Measurements from ENCODE around the gene TFAP2C. TPM values are rescaled to one million over a fixed set of nuclear protein-coding genes. Genes with fewer than 3 reads are reported as not detected.

TFAP2C gene
- total and polyA plus RNA-seq, 2 donors (not counting 3 experiments of a cell fraction or from before 2014, with no cell fraction given), result 0.06 TPM; not detected in 1

DNA sequence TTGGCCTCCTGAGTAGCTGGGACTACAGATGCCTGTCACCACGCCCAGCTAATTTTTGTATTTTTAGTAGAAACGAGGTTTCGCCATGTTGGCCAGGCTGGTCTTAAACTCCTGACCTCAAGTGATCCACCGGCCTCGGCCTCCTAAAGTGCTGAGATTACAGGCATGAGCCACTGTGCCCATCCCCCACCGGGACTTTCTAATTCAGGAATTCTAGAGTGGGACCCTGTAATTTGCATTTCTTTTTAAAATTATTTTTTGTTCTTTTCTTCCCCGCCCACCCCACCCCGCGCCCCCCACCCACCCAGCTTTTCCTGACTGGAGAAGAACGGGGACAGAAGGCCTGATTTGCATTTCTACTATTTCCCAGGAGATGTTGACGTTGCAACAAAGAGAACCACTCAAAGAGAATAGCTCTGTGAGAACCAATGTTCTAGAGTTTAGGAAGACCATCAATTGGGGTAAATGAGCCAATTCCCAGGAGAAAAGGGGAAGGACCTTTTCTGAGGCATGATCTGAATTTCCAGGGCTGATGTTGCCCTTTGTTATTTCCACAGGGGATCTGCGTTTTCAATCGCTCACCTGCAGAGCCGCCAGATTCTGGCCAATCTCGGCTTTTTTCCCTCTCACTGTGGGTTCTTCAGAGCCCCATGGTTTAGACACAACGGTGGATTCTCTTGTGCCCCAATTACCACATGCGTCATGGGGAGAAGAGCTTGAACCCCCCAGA is 33.2 kb upstream of the TFAP2C start:
- dilution Hi-C loops (cut with MboI; ENCODE audit: extremely low pct_ligation_motif_present, low sequenced_read_pairs) (no loop called here), intact Hi-C loops (cut with micrococcal nuclease) (no loop called here)
- Histone ChIP-seq H3K79me2 (ENCODE audit: control insufficient read depth, insufficient read depth, low read length) (no peaks in the 10 kb centered on the region), H3K9ac (replicated peaks; ENCODE audit: extremely low read depth, insufficient read depth, low read length) (no peak overlapping the region), H3K4me1 (ENCODE audit: control insufficient read depth, extremely low read depth, insufficient read depth, low read length) (no peaks in the 10 kb centered on the region), H3K9me1 (replicated peaks; ENCODE audit: control insufficient read depth, extremely low read depth, insufficient read depth, low read length) (no peaks in the 10 kb centered on the region), H3K4me2 (ENCODE audit: insufficient read depth, low read length) (no peak overlapping the region), H3K9me3 (replicated peaks; ENCODE audit: control insufficient read depth, insufficient read depth, low read length) (no peaks in the 10 kb centered on the region), H3K4me3 (replicated peaks in 1 of 3; ENCODE audit: insufficient read depth in 1 of 3, low read depth in 1 of 3, low read length in 3 of 3) (no peak overlapping the region), H3K36me3 (ENCODE audit: control insufficient read depth in 2 of 2, extremely low read depth in 1 of 2, insufficient read depth in 2 of 2, low read length in 2 of 2) (no peaks in the 10 kb centered on the region), H3K27me3 (ENCODE audit: control insufficient read depth in 2 of 2, insufficient read depth in 2 of 2, low read length in 2 of 2) (no peaks in the 10 kb centered on the region), H2AFZ (ENCODE audit: low read depth, low read length) (no peak overlapping the region), H3K27ac (ENCODE audit: insufficient read depth, low read depth, low read length) (no peak overlapping the region), H4K20me1 (replicated peaks; ENCODE audit: control insufficient read depth, extremely low read depth, insufficient read depth, low read length) (no peaks in the 10 kb centered on the region)
- CTCF ChIA-PET, result no interaction called here
- no peak for TF ChIP-seq POLR2A (IDR thresholded peaks at IDR 0.05; ENCODE audit: low read depth, low read length)
- TF ChIP-seq, protein P1, sequence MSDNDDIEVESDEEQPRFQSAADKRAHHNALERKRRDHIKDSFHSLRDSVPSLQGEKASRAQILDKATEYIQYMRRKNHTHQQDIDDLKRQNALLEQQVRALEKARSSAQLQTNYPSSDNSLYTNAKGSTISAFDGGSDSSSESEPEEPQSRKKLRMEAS (IDR thresholded peaks at IDR 0.05; ENCODE audit: insufficient read depth, insufficient read length), result no peak
- TF ChIP-seq, protein P2, sequence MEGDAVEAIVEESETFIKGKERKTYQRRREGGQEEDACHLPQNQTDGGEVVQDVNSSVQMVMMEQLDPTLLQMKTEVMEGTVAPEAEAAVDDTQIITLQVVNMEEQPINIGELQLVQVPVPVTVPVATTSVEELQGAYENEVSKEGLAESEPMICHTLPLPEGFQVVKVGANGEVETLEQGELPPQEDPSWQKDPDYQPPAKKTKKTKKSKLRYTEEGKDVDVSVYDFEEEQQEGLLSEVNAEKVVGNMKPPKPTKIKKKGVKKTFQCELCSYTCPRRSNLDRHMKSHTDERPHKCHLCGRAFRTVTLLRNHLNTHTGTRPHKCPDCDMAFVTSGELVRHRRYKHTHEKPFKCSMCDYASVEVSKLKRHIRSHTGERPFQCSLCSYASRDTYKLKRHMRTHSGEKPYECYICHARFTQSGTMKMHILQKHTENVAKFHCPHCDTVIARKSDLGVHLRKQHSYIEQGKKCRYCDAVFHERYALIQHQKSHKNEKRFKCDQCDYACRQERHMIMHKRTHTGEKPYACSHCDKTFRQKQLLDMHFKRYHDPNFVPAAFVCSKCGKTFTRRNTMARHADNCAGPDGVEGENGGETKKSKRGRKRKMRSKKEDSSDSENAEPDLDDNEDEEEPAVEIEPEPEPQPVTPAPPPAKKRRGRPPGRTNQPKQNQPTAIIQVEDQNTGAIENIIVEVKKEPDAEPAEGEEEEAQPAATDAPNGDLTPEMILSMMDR (IDR thresholded peaks at IDR 0.05; ENCODE audit: extremely low read depth in 1 of 2, insufficient read depth in 1 of 2, low read depth in 1 of 2, low read length in 2 of 2), result no peak
- no peak for TF ChIP-seq GATA2 (IDR thresholded peaks at IDR 0.05; ENCODE audit: insufficient read depth, insufficient read length, low read depth, low read length)
- TF ChIP-seq POLR2AphosphoS5 (IDR thresholded peaks at IDR 0.05; ENCODE audit: insufficient read depth, low read depth, low read length), result no peak
- TF ChIP-seq EZH2 (IDR thresholded peaks at IDR 0.05; ENCODE audit: borderline replicate concordance, low read depth, low read length, severe bottlenecking), result no peak
- DNase-seq (ENCODE audit: low read depth, low spot score) (no peak), FAIRE-seq (no peak)
- POLR2A ChIA-PET, result no interaction called here
- BruUV-seq (replicated peaks), result no TSS peak

Data from endothelial cell of umbilical vein (primary cell).